Measurements from ENCODE around the gene SLC7A6OS.

The SLC7A6OS gene

GRCh38 chr16:68344252-68344651 is 33.5 kb upstream of the SLC7A6OS start:
- no peak for DNase-seq (ENCODE audit: low read depth)

DNA sequence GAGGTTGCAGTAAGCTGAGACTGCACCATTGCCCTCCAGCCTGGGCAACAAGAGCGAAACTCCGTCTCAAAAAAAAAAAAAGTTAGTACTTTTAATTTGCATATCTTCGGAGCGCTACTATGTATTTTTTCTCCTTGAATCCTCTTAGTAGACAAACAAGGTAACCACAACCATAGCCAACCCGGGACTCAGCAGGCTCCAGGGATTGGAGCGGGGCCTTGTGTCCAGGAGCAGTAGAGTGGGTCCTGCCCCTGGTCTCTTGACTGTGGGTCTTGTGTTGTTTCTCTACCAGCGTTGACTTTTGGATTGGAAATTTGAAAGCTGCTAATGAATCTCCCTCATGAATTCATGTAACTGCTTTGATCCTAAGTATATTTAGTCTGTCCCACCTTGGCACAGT is 32.4 kb upstream of the SLC7A6OS start:
- DNase-seq (ENCODE audit: low read depth), result no peak

DNA sequence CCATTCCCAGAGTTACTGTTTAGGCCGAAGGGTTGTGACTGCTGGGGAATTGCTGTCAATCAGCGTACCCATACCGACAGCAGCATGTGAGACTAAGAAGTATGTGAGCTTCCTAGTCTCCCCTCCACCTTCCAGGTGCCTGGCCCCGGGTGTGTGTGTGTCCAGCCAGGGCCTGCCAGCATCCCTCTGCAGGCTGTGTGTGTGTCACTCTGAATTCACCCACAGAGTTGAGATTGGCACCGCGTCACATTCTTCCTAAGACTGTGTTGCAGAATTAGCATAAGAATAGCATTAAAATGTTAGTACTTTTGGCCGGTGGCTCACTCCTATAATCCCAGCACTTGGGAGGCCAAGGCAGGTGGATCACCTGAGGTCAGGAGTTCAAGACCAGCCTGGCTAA is 31.9 kb upstream of the SLC7A6OS start:
- DNase-seq (ENCODE audit: low read depth), result no peak

GRCh38 chr16:68339214-68339613 is 28.5 kb upstream of the SLC7A6OS start:
- no peak for DNase-seq (ENCODE audit: low read depth)

- DNase-seq (ENCODE audit: low read depth), result no peak
Observed at GRCh38 chr16:68338326-68339119, 27.8 kb upstream of the SLC7A6OS start.

- no peak for DNase-seq (ENCODE audit: low read depth)
Observed at GRCh38 chr16:68335175-68335574, 24.4 kb upstream of the SLC7A6OS start.

- DNase-seq (ENCODE audit: low read depth), result no peak
Observed at GRCh38 chr16:68332411-68333121, 21.8 kb upstream of the SLC7A6OS start.

- DNase-seq (ENCODE audit: low read depth), result no peak
Observed at GRCh38 chr16:68331879-68332410, 21.2 kb upstream of the SLC7A6OS start.

DNA sequence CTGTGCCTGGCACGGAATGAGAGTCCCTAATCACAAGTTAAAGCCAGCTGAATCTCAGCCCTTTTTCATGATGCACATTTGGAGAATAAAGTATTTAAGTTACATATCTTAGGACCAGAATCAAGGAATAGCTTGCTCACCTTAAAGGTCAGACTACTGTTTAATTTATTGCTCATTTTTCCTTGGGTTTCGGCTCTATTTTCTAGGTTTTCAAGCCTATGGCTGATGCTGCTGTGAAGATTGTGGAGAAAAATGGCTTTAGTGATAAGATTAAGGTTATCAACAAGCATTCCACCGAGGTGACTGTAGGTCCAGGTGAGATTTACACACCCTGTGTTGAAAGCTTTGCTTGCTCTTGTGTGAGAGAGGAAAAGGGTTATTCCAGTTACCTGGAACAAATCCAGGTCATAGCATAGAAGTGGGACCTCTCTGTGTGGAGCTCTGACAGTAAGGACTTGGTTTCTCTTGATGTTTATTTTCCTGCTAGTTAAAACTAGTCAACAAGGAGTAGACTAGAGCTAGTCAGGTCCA is 18.2 kb upstream of the SLC7A6OS start:
- no peak for DNase-seq (ENCODE audit: low read depth)

DNA sequence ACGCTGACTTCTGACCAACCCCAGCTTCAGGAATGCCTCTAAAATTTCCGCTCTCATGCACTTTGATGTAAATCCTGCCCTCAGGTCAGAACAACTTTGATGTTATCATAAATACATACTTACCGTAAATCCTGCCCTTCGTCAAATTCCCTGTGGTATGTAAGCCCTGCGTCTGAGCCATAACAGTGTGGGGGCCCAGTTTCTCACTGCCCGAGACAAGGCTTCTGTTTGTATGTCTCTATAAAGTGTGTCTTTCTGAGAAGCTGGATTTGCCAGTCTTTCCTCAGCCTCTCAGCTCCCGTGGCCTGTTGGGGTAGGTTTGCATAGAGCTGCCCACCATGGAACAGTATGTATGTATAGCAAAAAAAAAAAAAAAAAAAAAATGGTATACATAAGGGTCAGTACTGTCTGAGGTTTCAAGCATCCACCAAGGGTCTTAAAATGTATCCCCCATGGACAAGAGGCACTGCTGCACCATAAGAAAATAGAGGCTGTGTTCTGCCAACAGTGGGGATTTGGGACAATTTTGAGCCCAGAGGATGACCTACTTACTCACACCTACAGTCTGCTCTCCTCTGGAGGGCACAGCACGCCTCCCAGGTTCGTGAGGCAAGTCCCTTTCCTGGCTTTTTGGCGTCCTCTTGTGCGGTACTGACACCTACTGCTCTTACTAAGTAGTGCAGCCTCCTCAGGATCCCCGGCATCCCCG is 17.6 kb upstream of the SLC7A6OS start:
- DNase-seq (ENCODE audit: low read depth), result peak; percentile 50

- DNase-seq (ENCODE audit: low read depth), result no peak
Observed at GRCh38 chr16:68324780-68325357, 14.1 kb upstream of the SLC7A6OS start.

- DNase-seq (ENCODE audit: low read depth), result no peak
Observed at GRCh38 chr16:68324336-68324735, 13.6 kb upstream of the SLC7A6OS start.

- no peak for DNase-seq (ENCODE audit: low read depth)
Observed at GRCh38 chr16:68319185-68319908, 8.6 kb upstream of the SLC7A6OS start.

- no peak for DNase-seq (ENCODE audit: low read depth)
Observed at GRCh38 chr16:68313116-68313515, 2.4 kb upstream of the SLC7A6OS start.

DNA sequence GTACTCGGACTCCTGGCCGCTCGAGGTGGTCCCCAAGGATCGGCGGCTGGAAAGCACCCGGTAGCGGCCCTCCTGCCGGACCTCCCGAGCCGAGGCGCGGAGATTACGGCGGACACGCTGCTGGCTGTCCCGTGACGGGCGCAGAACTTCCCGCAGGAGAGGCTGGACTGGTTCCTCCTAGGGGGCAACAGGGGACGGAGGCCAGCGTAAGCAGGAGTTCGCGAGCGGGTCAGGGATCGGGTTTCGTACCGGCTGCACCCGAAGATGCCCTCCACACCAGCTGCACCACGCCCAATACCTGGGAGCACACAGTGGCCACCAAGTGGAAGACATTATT is 341 bp downstream of the SLC7A6OS start:
- DNase-seq (ENCODE audit: low read depth), result no peak

- no peak for DNase-seq (ENCODE audit: low read depth)
Observed at GRCh38 chr16:68309799-68310198, 947 bp downstream of the SLC7A6OS start.

GRCh38 chr16:68306633-68307032 is 4.1 kb downstream of the SLC7A6OS start:
- DNase-seq (ENCODE audit: low read depth), result no peak

DNA sequence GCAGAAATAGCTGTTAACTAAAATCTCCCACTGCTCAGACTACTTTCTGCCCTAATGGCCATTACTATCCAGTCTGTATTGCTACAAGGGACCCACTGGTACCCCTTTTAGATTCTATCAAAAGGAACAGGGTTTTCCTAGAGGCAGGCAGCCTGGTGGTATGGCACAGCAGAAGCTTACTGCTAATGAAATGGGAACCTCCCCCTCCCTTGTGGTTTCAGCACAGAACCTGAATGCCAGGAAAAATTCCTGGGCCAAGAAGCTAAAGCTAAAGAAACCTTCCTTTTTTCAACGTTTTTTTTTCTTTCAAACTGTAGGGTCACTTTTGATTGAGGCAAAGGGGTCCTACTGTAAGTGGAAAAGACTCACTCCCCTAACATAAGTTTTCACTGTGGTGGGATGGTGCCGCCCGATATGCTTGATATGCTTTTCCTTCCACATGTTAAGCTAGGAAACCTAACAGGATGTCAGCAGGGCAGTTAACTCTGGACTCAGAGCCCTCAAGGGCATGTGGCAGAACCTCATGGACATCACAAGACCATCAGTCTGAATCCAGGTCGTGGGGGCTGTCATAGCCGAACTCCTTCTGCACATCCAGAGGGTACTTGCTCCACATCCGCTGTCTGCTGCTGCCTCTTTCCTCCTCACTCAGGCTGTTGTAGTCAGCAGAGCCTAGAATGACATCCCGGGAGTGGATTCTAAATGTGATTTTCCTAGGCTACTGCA is 9.8 kb downstream of the SLC7A6OS start:
- DNase-seq (ENCODE audit: low read depth), result no peak

GRCh38 chr16:68299571-68300453 is 10.9 kb downstream of the SLC7A6OS start:
- DNase-seq (ENCODE audit: low read depth), result no peak
